Activated CD8-positive, alpha-beta T cell treated with anti-CD3 and anti-CD28 coated beads for 36 hours (primary cell): ENCODE results near the gene ZFP62. TPM values are rescaled to one million over a fixed set of nuclear protein-coding genes. Genes with fewer than 3 reads are reported as not detected.
A peak's percentile ranks its signal among the peaks of the same experiment; 100 is the strongest.

Experiments used
- ATAC-seq: fragments of 200-7000 bp; cut with Tn5 transposase; one replicate; pipeline ENCODE4 v1.10.0; 2021; ENCODE audit warnings: mild to moderate bottlenecking, moderate library complexity
- CTCF ChIA-PET: fragments of 350-600 bp; sonication (Branson Sonifier 250); formaldehyde crosslinking; loops from one replicate; lab custom pipeline; 2021; ENCODE audit warnings: antibody characterized with exemption; lab: Charles Lee
- POLR2A ChIA-PET: fragments of 350-600 bp; sonication (Branson Sonifier 250); formaldehyde crosslinking; loops from one replicate; lab custom pipeline; 2021; ENCODE audit warnings: antibody characterized with exemption; lab: Charles Lee
- DNase-seq: peaks from one replicate; pipeline ENCODE4 v3.0.0-alpha.2; 2020
- H3K27ac Mint-ChIP-seq: one replicate; pipeline ENCODE4 v1.8.0; 2021; ENCODE audit warnings: mild to moderate bottlenecking, mixed read lengths
- H3K27me3 Mint-ChIP-seq: one replicate; pipeline ENCODE4 v1.8.0; 2021; ENCODE audit warnings: mixed read lengths
- H3K36me3 Mint-ChIP-seq: one replicate; pipeline ENCODE4 v1.8.0; 2021; ENCODE audit warnings: low read depth, mixed read lengths
- H3K4me1 Mint-ChIP-seq: one replicate; pipeline ENCODE4 v1.8.0; 2021; ENCODE audit warnings: low read depth, mixed read lengths
- H3K4me3 Mint-ChIP-seq: one replicate; pipeline ENCODE4 v1.8.0; 2021; ENCODE audit warnings: mild to moderate bottlenecking, moderate library complexity, mixed read lengths
- H3K9me3 Mint-ChIP-seq: one replicate; pipeline ENCODE4 v1.8.0; 2021; ENCODE audit warnings: mixed read lengths
- intact Hi-C: fragments of 100-400 bp; cut with micrococcal nuclease; formaldehyde crosslinking; loops from one replicate; pipeline ENCODE4 v1.10.0; 2022
- total RNA-seq, 2 experiments: library from RNA; stranded (reverse); gene quantifications; one replicate each; pipeline ENCODE4 v1.2.3, GENCODE V29; 2021
- TF ChIP-seq, protein P1 (sequence below): fragments of 200-600 bp; IDR thresholded peaks from one replicate; pipeline ENCODE4 v1.8.0; 2022; ENCODE audit warnings: antibody characterized with exemption, mild to moderate bottlenecking

The ZFP62 gene
- total RNA-seq, 2 experiments from 2014 or later = 22.2 to 22.6 TPM

DNA sequence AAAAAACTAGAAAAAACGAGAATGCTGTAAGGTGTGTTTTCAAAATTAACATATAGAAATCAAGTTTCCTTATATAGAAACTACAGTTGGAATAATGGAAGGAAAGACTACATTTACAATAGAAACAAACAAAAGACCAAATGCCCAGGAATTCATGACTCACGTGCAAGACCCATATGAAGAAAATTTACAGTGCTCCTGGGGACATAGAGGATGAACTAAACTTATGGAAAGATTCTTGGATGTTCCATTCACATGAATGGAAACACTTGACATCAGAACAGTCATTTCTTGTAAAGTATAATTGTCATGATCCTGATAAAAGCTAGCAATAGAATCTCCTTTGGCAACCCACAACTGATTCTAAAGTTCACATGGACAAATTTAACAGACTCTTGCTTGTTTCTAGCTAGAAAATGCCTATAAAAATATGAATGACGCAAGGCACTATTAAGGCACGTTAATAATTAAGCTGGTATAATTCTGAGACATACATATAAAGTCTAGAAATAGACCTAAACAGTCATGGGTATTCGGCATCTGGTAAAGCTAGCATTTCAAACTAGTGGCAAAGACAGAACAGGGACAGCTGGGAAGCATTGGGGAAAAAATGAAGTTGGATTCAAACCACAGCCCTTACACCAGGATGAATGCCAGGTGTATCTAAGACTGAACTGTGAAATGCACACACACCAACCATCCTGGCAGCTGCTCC is 5.1 kb upstream of the ZFP62 start:
- intact Hi-C loops = no loop called here

DNA sequence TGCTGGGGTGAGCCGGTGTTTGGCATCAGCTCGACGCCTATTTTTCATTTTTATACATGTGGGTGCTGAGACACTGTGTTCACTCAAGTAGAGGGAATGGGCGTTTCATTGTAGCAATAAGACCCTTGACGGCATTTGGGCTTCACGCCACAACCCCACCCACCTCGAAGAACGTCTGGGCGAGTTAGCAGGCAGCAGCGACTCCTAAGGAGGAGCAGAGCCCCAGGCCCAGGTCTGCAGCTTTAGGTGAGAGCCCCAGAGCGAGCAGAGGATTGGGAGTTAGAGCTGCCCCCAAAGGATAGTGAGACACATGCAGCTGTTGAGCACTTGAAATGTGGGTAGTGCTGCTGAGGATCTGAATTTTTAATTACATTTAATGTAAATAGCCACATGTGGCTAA is 1.6 kb upstream of the ZFP62 start:
- ATAC-seq = no peak
- POLR2A ChIA-PET = interaction anchor here (0.7 to 1.7 kb wide), 2 partner anchors 32 to 46 kb away, joined by 3 to 5 read pairs; no protein-coding TSS in a partner anchor
- no peak for DNase-seq
- Mint-ChIP-seq H3K36me3 (peaks cover 12% of the 10 kb centered on the region), H3K4me1 (peaks cover 16% of the 10 kb centered on the region), H3K27me3 (peaks cover 3% of the 10 kb centered on the region), H3K4me3 (no peak overlapping the region), H3K9me3 (no peaks in the 10 kb centered on the region), H3K27ac (no peak overlapping the region)
- CTCF ChIA-PET = interaction anchor here (1.3 kb wide), 1 partner anchor 243 kb away, joined by 3 read pairs; no protein-coding TSS in a partner anchor
- TF ChIP-seq, protein P1, sequence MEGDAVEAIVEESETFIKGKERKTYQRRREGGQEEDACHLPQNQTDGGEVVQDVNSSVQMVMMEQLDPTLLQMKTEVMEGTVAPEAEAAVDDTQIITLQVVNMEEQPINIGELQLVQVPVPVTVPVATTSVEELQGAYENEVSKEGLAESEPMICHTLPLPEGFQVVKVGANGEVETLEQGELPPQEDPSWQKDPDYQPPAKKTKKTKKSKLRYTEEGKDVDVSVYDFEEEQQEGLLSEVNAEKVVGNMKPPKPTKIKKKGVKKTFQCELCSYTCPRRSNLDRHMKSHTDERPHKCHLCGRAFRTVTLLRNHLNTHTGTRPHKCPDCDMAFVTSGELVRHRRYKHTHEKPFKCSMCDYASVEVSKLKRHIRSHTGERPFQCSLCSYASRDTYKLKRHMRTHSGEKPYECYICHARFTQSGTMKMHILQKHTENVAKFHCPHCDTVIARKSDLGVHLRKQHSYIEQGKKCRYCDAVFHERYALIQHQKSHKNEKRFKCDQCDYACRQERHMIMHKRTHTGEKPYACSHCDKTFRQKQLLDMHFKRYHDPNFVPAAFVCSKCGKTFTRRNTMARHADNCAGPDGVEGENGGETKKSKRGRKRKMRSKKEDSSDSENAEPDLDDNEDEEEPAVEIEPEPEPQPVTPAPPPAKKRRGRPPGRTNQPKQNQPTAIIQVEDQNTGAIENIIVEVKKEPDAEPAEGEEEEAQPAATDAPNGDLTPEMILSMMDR = no peak
- intact Hi-C loops = loop anchor here (5.0 kb wide), 1 partner anchor 50 kb away; no protein-coding TSS in a partner anchor

More for the DNA sequence above, 5.1 kb upstream of the ZFP62 start:
- Mint-ChIP-seq H3K27ac (no peak overlapping the region), H3K27me3 (peaks cover 5% of the 10 kb centered on the region), H3K36me3 (no peaks in the 10 kb centered on the region), H3K4me3 (no peak overlapping the region), H3K4me1 (peaks cover 4% of the 10 kb centered on the region), H3K9me3 (no peaks in the 10 kb centered on the region)
- CTCF ChIA-PET = interaction anchor here (0.8 to 1.4 kb wide), 5 partner anchors 25 to 293 kb away, joined by 3 to 4 read pairs (median 3); no protein-coding TSS in a partner anchor
- DNase-seq = no peak
- POLR2A ChIA-PET = no interaction called here
- TF ChIP-seq, protein P1 = no peak
- ATAC-seq = no peak

DNA sequence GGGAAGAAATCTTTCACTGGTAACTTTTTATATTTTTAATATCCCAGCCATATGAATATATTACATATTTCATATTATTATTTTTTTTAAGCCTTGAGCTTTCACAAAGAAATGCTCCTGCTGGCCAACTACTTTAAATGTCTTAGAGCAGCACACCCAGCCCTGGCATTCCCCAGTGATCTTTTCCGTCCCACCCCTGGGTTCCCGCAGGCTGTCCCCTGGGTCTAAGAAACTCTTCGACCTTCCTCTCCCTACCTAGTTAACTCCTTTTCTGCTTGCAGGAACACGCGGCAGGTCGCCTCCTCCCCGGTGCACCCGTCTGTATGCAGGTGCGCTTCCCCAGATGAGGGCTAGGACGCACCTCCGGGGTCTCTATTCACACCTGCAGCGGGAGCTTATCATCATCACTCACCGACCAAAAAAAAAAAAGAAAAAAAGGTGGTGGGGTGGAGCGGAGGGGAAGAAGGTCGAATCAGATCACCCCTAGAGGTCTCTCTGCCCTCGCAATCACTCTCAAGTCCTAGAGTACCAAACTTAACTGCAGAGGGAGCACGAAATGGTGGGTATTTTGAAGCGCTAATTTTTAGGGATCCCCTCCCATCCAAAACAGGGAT is 696 bp downstream of the ZFP62 start:
- Mint-ChIP-seq H3K9me3 (no peaks in the 10 kb centered on the region), H3K27me3 (no peaks in the 10 kb centered on the region), H3K27ac (peak overlapping the region; percentile 89), H3K4me1 (peaks cover 18% of the 10 kb centered on the region), H3K36me3 (peaks cover 22% of the 10 kb centered on the region), H3K4me3 (peak overlapping the region; percentile 92)
- intact Hi-C loops = loop anchor here (5.0 kb wide), 1 partner anchor 48 kb away; no protein-coding TSS in a partner anchor
- TF ChIP-seq, protein P1 = peak; percentile 58
- ATAC-seq (peak; percentile 73), DNase-seq (peak; percentile 68)
- ChIA-PET POLR2A (interaction anchor here (0.6 to 1.8 kb wide), 4 partner anchors 10 to 853 kb away, joined by 3 to 7 read pairs (median 3); partner anchors contain the start of gene TRIM52), CTCF (interaction anchor here (0.6 to 1.9 kb wide), 4 partner anchors 8 to 76 kb away, joined by 3 to 5 read pairs (median 4); partner anchors contain the start of gene MGAT1)

DNA sequence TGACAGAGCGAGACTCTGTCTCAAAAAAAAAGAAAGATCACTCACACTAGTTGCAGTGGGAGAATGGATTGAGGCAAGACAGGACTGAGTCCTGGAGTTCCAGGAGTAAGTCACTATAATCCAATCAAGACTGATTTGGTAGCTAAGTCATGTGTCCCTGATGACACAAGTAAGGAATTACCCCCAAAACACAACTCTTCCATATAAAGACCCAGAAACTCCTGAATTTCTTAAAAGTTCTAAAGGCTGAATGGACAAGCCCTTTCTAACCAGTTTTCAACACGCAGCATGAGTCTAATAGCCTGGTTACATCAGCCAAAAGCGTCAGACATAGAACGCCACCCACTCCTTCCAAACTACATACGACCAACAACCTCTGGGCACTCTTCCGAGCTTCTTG is 2.5 kb downstream of the ZFP62 start:
- no peak for ATAC-seq
- Mint-ChIP-seq H3K36me3 (peaks cover 26% of the 10 kb centered on the region), H3K27ac (no peak overlapping the region), H3K4me3 (no peak overlapping the region), H3K27me3 (no peaks in the 10 kb centered on the region), H3K4me1 (peaks cover 23% of the 10 kb centered on the region), H3K9me3 (no peaks in the 10 kb centered on the region)
- POLR2A ChIA-PET = no interaction called here
- CTCF ChIA-PET = interaction anchor here (0.7 to 1.3 kb wide), 3 partner anchors 9 to 309 kb away, joined by 3 read pairs; no protein-coding TSS in a partner anchor
- TF ChIP-seq, protein P1 = no peak
- DNase-seq = no peak
- intact Hi-C loops = no loop called here
